ENCODE results near the gene ITM2B.

ITM2B gene

GRCh38 chr13:48303359-48304142 is 70.5 kb downstream of the ITM2B start, which contains the start of gene RB1:
Gene RB1 (plus strand): TSS chr13:48303751. CDS start chr13:48303913, 162 bp downstream.
- peak; percentile 80 to 85 for DNase-seq (ENCODE audit: low read depth in 1 of 2, low spot score in 1 of 2)

DNA sequence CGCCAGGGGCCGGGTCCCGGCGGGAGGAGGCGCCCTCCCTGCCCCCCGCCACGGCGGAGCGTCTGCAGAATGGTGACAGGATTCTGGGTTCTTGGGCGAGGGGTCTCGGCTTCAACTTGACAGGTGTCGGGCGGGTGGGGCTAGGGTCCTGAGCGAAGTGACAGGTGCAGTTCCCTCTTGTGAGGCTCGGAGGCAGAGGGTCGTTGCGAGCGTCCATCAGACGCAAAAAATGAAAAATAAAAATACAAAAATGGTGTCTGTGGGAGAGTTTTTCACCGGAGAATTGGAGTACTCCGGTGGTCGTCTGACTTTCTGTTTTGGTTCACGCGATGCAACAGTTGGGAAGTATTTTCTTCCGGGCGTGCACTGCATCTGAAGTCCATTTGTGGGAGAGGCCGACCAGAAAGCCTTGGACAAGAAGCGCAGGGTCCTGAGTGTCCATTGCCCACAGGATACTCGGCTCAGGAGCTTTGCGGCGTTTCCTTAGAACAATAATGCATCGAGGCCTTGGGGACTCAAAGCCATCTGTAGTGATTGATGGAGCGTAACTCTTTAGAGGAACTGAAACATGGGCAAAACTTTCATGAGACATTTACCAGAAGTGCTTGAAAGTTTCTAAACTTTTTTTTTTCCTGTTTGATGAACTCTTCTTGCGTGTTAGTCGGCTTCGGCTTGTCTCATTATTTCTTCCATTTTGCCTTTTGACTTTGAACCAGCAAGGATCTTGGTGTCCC is 71.3 kb downstream of the ITM2B start:
- no peak for DNase-seq (ENCODE audit: low read depth in 1 of 2, low spot score in 1 of 2)

DNA sequence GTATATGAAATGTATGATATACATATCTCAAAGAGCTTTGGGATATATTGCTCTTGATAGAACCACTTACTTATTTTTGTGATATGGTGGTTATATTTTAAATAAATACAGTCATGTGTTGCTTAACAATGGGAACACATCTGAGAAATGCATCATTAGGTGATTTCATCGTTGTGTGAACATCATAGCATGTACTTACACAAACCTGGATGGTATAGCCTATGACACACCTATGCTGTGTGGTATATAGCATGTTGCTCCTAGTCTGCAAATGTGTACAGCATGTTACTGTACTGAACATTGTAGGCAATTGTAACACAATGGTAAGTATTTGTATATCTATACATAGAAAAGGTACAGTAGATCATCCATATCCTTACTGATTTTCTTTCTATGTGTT is 78.2 kb downstream of the ITM2B start:
- DNase-seq (ENCODE audit: low read depth in 1 of 2, low spot score in 1 of 2): no peak

GRCh38 chr13:48315969-48316650 is 83.1 kb downstream of the ITM2B start:
- no peak for DNase-seq (ENCODE audit: low read depth in 1 of 2, low spot score in 1 of 2)

- DNase-seq (ENCODE audit: low read depth in 1 of 2, low spot score in 1 of 2): no peak
These were observed 84.0 kb downstream of the ITM2B start for GRCh38 chr13:48316826-48317510.

GRCh38 chr13:48317511-48318376 is 84.7 kb downstream of the ITM2B start:
- no peak for DNase-seq (ENCODE audit: low read depth in 1 of 2, low spot score in 1 of 2)

- no peak for DNase-seq (ENCODE audit: low read depth in 1 of 2, low spot score in 1 of 2)
These were observed 85.4 kb downstream of the ITM2B start for GRCh38 chr13:48318377-48318811.

GRCh38 chr13:48318821-48319511 is 86.0 kb downstream of the ITM2B start:
- DNase-seq (ENCODE audit: low read depth in 1 of 2, low spot score in 1 of 2): no peak
